Spinal cord (tissue), 10 donors: ENCODE data around the gene UIMC1. TPM values are rescaled to one million over a fixed set of nuclear protein-coding genes. Genes with fewer than 3 reads are reported as not detected.

Source experiments
- DNase-seq, 6 donors: peaks; one replicate each; pipeline versions ENCODE4 v3.0.0 to v3.0.0-alpha.2; 2013 to 2015; ENCODE audit warnings: low spot score in 6 of 6, low read depth in 4 of 6
- H3K27ac ChIP-seq: one replicate; pipeline ENCODE4 v1.5.1; 2013; ENCODE audit warnings: low read depth, low read length, control low read depth
- H3K27me3 ChIP-seq: one replicate; pipeline ENCODE4 v1.6.1; 2013; ENCODE audit warnings: low read length; ENCODE audit not compliant: control insufficient read depth, insufficient read depth
- H3K36me3 ChIP-seq: one replicate; pipeline ENCODE4 v1.6.1; 2013; ENCODE audit warnings: low read length; ENCODE audit not compliant: control insufficient read depth, insufficient read depth
- H3K4me1 ChIP-seq: one replicate; pipeline ENCODE4 v1.6.1; 2013; ENCODE audit warnings: low read length; ENCODE audit not compliant: control insufficient read depth, insufficient read depth
- H3K4me3 ChIP-seq: one replicate; pipeline ENCODE4 v1.5.1; 2013; ENCODE audit warnings: low read depth, low read length, control low read depth
- H3K9me3 ChIP-seq: one replicate; pipeline ENCODE4 v1.6.1; 2013; ENCODE audit warnings: low read length; ENCODE audit not compliant: control insufficient read depth, insufficient read depth
- WGBS: methylation state at CpG from one replicate; pipeline ENCODE4 v1.1.5; 2013; ENCODE audit warnings: missing lambda C conversion rate; ENCODE audit not compliant: insufficient coverage; 5-methylcytosine and 5-hydroxymethylcytosine counted together
- polyA plus RNA-seq, 2 donors: library from polyadenylated mRNA; unstranded; fragments of 120-200 nt; gene quantifications; one replicate each; pipeline ENCODE4 v1.2.1, GENCODE V29; 2013; ENCODE audit not compliant: insufficient read length in 2 of 2
- total RNA-seq, 2 donors: library from RNA; depleted of rRNA in 1 of 2; stranded (reverse); fragments of 120-200 nt in 1 of 2; fragments of >200 nt in 1 of 2; gene quantifications; one replicate each; pipeline versions ENCODE4 v1.2.3 to v1.2.4, GENCODE V29; 2013 to 2014
- donor health status: healthy.

The UIMC1 gene
- total and polyA plus RNA-seq, 4 donors: 28.2 to 51.8 (median 38.2) TPM

- peaks cover 14% of the 10 kb centered on the region for H3K36me3 ChIP-seq
- H3K9me3 ChIP-seq: no peaks in the 10 kb centered on the region
- WGBS: no CpG with 5 or more reads among the region's 2 CpGs
- no peaks in the 10 kb centered on the region for H3K4me1 ChIP-seq
- no peak overlapping the region for H3K4me3 ChIP-seq
- no peaks in the 10 kb centered on the region for H3K27me3 ChIP-seq
- no peak for DNase-seq
- H3K27ac ChIP-seq: no peak overlapping the region
Observed at GRCh38 chr5:176944268-176944667, 62.3 kb downstream of the UIMC1 start.

- DNase-seq: no peak
- H3K4me1 ChIP-seq: no peaks in the 10 kb centered on the region
- H3K36me3 ChIP-seq: peaks cover 14% of the 10 kb centered on the region
- H3K27ac ChIP-seq: no peak overlapping the region
- no peak overlapping the region for H3K4me3 ChIP-seq
- no peaks in the 10 kb centered on the region for H3K9me3 ChIP-seq
- H3K27me3 ChIP-seq: no peaks in the 10 kb centered on the region
- WGBS: no CpG with 5 or more reads among the region's 1 CpG
Observed at GRCh38 chr5:176943816-176944215, 62.8 kb downstream of the UIMC1 start.

DNA sequence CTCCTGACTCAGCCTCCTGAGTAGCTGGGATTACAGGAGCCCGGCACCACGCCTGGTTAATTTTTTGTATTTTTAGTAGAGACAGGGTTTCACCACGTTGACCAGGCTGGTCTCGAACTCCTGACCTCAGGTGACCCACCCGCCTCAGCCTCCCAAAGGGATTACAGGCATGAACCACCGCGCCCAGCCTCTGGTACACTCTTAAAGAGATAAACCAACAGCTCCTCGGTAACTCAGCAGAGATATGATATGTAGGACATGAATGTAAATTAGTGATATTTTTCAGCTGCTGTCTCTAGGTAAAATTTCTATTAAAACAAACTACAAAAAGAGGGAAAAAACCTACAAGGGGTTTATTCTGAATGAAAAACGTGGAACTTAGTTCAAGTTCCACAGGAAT lies 64.6 kb downstream of the UIMC1 start:
- H3K4me3 ChIP-seq: no peak overlapping the region
- no peak for DNase-seq
- H3K27me3 ChIP-seq: no peaks in the 10 kb centered on the region
- no peaks in the 10 kb centered on the region for H3K4me1 ChIP-seq
- no peak overlapping the region for H3K27ac ChIP-seq
- no peaks in the 10 kb centered on the region for H3K9me3 ChIP-seq
- peaks cover 14% of the 10 kb centered on the region for H3K36me3 ChIP-seq
- 93% methylated on average over 5 of the region's 9 CpGs for WGBS

DNA sequence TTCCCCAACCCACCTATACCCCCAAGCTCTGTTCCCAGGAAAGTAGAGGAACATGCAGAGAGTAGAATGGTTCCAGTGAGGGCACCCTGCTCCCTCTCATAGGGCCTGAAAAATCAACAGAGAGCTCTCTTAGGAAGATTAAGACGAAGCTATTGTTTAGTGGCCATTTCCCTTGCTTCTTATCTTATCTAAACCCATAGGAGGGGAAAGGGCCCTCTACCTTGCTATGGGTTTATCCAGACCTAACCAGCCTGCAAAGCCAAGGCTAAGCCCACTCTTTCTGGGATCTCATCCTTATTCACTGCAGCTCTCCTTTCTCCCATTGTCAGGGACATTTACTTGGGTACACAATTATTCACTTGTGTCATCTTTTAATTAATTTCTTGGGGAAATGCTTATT lies 68.1 kb downstream of the UIMC1 start:
- no peak overlapping the region for H3K27ac ChIP-seq
- peaks cover 9% of the 10 kb centered on the region for H3K36me3 ChIP-seq
- H3K4me3 ChIP-seq: no peak overlapping the region
- H3K4me1 ChIP-seq: no peaks in the 10 kb centered on the region
- no CpG with 5 or more reads among the region's 1 CpG for WGBS
- no peaks in the 10 kb centered on the region for H3K9me3 ChIP-seq
- DNase-seq: no peak
- no peaks in the 10 kb centered on the region for H3K27me3 ChIP-seq

DNA sequence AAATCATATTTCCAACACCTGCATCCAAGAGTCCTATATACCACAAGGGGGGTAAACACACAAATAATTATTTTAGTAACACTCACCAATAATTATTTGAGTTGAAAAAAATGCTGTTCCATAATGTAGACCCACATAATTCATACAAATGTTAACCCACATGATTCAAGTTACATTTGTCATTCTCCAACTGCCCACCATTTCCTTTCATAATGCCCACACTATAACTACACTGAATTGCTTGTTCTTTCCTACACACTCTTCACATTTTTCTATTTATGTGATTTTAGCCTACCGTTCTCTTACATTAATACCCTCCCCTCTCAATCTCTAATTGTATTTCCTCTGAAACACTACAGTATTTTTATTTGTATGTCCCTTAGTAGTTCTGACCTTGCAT lies 71.6 kb downstream of the UIMC1 start:
- WGBS: no CpG with 5 or more reads among the region's 1 CpG

GRCh38 chr5:176934309-176934930 lies 72.2 kb downstream of the UIMC1 start:
- no peaks in the 10 kb centered on the region for H3K4me1 ChIP-seq
- DNase-seq: no peak
- no peaks in the 10 kb centered on the region for H3K36me3 ChIP-seq
- H3K27me3 ChIP-seq: no peaks in the 10 kb centered on the region
- no peaks in the 10 kb centered on the region for H3K9me3 ChIP-seq
- H3K27ac ChIP-seq: no peak overlapping the region
- no peak overlapping the region for H3K4me3 ChIP-seq
- WGBS: no CpG with 5 or more reads among the region's 7 CpGs

More for the DNA sequence above, 71.6 kb downstream of the UIMC1 start:
- H3K4me3 ChIP-seq: no peak overlapping the region
- H3K4me1 ChIP-seq: no peaks in the 10 kb centered on the region
- no peaks in the 10 kb centered on the region for H3K36me3 ChIP-seq
- no peaks in the 10 kb centered on the region for H3K27me3 ChIP-seq
- H3K27ac ChIP-seq: no peak overlapping the region
- no peaks in the 10 kb centered on the region for H3K9me3 ChIP-seq
- DNase-seq: no peak

DNA sequence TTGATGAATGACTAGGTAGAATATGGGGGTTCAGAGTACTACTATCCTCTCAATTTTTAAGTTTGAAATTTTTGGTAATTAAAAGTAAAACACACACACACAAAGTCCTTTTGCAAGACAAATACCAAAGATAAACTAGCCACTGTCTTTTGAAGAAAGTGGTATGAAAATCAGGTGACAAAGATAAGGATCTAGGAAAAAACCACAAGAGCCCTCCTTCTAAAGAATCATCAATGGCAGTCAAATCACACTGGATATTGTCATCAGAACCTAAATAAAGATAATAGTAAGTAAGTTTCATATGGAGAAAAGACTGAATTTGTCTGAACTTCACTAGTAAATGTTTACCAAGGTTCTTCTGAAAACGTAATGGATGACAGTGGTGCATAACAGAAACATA lies 76.9 kb downstream of the UIMC1 start:
- Histone ChIP-seq H3K9me3 (no peaks in the 10 kb centered on the region), H3K4me1 (no peaks in the 10 kb centered on the region), H3K4me3 (no peak overlapping the region), H3K27me3 (no peaks in the 10 kb centered on the region), H3K27ac (no peak overlapping the region), H3K36me3 (no peaks in the 10 kb centered on the region)
- no peak for DNase-seq
- WGBS: no CpG with 5 or more reads among the region's 1 CpG

GRCh38 chr5:176927562-176927961 lies 79.0 kb downstream of the UIMC1 start:
- no peak overlapping the region for H3K4me3 ChIP-seq
- H3K9me3 ChIP-seq: no peaks in the 10 kb centered on the region
- H3K27ac ChIP-seq: no peak overlapping the region
- no peaks in the 10 kb centered on the region for H3K4me1 ChIP-seq
- no peaks in the 10 kb centered on the region for H3K27me3 ChIP-seq
- WGBS: 100% methylated on average over 1 of the region's 3 CpGs
- H3K36me3 ChIP-seq: no peaks in the 10 kb centered on the region
- DNase-seq: no peak

DNA sequence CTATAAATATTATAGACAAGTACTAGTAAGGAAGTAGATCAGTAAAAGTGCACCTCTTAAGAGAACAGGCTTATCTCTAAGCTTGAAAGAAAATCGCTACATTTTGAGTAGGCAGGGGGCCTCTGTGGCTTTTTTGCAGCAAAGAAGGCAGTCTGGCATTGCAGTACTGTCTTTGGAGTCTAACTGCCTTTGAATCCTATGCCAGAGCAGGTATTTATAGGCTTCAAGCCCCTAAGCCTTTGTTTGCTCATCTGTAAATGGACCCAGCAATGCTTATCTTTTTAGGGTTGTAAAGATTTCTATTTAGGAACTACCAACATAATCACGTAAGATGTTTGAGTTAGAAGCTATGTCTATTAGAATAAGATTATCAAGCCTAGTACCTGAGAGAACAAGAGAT lies 83.8 kb downstream of the UIMC1 start:
- Histone ChIP-seq H3K4me1 (no peaks in the 10 kb centered on the region), H3K27ac (no peak overlapping the region), H3K36me3 (no peaks in the 10 kb centered on the region), H3K27me3 (no peaks in the 10 kb centered on the region), H3K9me3 (no peaks in the 10 kb centered on the region), H3K4me3 (no peak overlapping the region)
- DNase-seq: no peak
- WGBS: 64% methylated on average over 1 of the region's 2 CpGs

DNA sequence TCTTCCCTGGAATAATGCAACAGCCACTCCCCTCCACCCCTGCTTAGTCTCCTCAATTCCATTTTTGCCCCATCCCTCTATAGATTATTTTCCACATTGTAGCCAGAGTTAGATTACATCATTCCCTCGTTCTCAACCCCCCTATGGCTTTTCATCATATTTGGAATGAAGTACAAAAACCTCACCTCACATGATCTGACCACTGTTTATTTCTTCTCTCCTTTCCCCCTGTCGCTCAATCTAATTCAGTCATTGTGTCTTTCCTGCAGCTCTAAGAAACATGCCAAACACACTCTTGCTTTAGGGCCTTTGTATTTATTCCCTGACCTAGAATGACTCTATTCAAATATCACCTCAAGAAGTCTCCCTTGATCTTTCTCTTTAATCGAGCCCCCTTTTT lies 84.9 kb downstream of the UIMC1 start:
- Histone ChIP-seq H3K9me3 (no peaks in the 10 kb centered on the region), H3K4me3 (no peak overlapping the region), H3K27me3 (no peaks in the 10 kb centered on the region), H3K27ac (no peak overlapping the region), H3K36me3 (peaks cover 3% of the 10 kb centered on the region), H3K4me1 (no peaks in the 10 kb centered on the region)
- DNase-seq: no peak
- WGBS: 48% methylated on average over 3 of the region's 3 CpGs
